Measurements from ENCODE around the gene ANO8.
"Not testable (repeated sequence)": the region's sequence is repeated elsewhere in the genome, so short reads cannot be mapped to it uniquely, and the experiment has no call there.

The ANO8 gene, protein sequence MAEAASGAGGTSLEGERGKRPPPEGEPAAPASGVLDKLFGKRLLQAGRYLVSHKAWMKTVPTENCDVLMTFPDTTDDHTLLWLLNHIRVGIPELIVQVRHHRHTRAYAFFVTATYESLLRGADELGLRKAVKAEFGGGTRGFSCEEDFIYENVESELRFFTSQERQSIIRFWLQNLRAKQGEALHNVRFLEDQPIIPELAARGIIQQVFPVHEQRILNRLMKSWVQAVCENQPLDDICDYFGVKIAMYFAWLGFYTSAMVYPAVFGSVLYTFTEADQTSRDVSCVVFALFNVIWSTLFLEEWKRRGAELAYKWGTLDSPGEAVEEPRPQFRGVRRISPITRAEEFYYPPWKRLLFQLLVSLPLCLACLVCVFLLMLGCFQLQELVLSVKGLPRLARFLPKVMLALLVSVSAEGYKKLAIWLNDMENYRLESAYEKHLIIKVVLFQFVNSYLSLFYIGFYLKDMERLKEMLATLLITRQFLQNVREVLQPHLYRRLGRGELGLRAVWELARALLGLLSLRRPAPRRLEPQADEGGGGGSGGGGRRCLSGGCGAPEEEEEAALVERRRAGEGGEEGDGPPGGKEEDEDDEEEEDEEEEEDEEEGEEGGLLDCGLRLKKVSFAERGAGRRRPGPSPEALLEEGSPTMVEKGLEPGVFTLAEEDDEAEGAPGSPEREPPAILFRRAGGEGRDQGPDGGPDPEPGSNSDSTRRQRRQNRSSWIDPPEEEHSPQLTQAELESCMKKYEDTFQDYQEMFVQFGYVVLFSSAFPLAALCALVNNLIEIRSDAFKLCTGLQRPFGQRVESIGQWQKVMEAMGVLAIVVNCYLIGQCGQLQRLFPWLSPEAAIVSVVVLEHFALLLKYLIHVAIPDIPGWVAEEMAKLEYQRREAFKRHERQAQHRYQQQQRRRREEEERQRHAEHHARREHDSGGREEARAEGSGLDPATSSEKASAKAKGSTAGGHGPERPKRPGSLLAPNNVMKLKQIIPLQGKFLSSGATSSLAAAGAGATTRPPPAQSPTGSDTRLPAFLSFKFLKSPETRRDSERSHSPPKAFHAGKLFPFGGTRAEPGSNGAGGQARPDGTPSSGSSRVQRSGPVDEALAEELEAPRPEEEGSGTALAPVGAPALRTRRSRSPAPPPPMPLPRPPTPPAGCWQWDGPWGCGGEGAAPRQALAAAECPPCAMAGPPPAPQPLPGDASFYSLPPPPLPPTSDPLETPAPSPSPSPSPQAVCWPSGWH

DNA sequence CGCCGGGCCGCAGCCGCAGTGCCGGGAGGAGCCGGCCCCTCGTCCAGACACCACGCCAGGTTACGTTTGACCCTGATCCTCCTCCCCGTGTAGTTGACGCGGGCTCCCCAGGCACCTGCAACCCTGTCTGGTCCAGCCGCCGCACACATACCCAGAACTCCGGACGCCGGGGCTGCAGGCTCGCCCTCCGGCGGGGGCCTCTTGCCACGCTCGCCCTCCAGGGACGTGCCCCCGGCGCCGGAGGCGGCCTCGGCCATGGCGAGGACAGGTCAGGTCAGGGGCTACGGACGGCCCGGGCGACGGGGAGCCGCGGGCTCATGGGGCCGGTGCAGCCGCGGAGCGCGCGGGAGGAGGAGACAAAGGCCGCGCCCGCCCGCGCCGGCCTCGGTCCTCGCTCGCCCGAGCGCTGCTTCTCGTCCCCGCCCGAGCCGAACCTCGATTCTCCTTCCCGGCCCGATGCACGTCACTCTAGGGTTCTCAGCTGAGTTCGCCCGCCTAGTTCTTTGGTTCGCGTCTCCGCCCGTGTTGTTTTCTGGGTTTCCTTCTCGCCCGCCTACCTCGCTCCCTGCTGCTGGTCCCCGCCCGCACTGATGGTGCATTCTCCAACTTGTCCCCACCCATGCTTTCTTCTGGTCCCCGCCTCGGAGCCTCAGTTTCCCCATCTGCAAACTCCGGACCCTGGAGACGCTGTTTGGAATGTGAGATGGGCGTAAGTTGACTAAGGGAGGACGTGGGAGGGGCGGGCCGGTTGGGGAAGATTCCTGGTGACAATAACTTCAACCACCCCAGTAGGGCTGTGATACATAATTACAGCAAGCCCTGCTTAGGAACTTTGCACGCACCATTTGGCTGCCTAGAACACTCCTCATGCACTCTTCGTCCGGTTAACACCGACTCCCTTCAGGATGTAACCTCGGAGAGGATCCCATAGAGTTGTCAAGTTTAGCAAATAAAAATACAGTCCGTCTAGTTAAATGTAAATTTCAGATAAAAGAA is at the start of gene ANO8:
Gene ANO8 (minus strand): TSS at position 442 of the 996 bp plus-strand sequence. CDS start 185 bp downstream, at position 257.
- DNase-seq: peak; percentile 93 to 97

DNA sequence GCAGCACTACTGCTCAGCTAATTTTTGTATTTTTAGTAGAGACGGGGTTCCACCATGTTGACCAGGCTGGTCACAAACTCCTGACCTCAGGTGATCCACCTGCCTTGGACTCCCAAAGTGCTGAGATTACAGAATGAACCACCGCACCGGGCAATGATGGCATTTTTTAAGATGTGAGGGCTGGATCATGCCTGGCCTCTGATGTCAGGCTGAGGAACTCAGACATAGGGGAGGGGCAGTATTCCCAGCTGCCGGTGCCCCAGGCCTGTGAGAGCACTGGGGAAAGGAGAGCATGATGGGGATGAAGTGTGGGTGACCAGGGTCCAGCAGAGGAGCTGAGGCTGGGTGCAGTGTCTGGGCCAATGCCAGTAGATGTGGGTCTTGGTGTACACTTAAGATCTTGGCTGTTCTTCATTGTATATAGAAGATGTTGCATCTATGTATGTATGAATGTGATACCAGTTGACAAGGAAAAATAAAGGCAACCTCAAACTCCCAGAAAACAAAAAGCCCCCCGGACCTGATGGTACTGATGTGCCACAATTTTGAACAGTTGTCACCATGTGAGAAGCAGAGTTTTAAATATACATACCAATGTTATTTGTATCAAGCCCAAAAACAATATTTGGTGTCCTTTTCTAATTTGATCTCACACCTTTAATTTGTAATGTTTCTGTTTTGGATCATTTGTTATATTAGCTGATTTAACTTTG is 45.9 kb upstream of the ANO8 start:
- no peak for DNase-seq

DNA sequence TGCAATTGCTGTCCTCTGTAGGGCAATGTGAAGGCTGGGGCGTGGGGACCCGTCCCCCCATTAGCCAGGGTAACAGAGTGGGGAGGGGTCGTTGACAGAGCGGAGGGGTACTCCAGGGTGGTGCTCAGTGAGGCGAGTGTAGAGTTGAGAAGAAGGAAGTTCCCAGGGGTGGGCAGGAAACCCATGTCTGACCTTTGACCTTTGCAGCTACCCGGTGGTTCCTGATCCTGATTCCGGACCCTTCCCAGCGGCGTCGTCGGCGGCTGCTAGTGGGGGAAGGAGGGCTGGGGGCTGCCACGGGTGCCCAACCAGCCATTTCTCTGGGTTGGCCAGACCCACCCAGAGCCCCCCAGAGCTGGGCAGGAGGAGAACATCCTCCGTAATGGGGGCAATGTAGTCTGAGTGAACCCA is 44.6 kb upstream of the ANO8 start:
- no peak for DNase-seq

DNA sequence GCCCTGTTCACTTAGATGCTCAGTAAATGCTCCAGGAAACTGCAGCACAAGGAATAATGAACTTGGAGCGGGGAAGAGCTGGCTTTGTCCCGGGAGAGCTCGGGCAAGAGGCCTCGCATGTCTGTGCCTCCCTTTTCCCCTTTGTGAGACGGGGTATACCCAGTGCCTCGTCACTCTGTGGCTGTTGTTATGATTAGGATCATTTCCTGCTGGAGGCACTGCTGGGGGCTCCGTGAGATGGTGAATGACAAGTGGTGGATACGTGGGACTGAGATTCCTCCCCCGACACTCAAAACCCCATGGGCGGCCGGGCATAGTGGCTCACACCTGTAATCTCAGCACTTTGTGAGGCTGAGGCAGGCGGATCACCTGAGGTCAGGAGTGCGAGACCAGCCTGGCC is 43.6 kb upstream of the ANO8 start:
- DNase-seq: no peak

DNA sequence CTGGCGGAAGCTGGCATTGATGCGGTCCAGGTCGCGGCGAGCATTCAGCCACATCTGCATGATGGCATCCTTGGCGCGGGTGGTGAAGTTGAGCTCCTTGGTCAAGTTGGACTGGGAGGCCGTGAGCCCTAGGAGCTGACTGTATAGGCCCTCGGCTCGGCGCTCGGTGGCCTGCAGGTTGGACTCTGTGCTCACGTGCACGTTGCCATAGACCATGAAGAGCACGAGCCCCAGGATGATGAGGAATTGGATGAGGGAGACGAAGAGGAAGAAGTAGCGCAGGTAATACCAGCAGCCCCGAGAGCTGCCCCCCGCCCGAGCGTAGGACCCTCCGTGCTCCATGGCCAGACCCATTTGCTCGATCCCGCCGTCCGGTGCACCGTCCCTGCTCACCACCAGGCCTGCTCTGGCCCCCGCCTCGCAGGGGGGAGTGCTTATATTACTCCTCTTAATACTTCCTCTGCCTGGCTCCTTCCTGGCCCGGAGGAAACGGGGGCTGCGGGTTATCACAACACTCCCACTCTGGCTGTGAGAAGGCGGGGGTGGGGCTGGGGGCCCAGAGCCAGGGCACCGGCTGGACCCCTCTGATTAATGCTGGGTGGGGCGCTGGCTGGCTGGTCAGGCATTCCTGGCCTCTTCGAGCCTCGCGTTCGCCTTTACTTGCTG is 42.4 kb upstream of the ANO8 start, which contains the start of gene PLVAP:
Gene PLVAP (minus strand): TSS at position 408 of the 666 bp plus-strand sequence. CDS start 54 bp downstream, at position 354.
- no peak for DNase-seq

DNA sequence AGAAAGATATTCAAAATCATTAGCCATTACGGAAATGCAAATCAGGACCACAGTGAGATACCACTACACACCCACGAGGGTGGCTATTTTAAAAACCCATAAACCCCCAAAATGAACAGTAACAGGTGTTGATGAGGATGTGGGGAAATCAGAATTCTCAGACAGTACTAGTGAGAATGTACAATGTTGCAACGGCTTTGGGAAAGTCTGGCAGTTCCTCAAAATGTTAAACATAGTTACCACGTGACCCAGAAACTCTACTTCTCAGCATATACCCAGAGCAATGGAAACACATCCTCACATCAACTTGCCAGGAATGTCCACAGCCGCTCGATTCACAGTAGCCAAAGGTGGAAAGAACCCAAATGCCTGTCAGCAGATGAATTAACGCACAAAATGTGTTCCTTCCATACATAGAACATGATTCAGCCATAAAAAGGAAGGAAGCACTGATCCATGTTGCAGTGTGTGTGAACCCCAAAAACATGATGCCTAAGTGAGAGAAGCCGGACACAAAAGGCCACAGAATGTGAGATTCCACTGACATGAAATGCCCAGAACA is 35.5 kb upstream of the ANO8 start:
- no peak for DNase-seq

DNA sequence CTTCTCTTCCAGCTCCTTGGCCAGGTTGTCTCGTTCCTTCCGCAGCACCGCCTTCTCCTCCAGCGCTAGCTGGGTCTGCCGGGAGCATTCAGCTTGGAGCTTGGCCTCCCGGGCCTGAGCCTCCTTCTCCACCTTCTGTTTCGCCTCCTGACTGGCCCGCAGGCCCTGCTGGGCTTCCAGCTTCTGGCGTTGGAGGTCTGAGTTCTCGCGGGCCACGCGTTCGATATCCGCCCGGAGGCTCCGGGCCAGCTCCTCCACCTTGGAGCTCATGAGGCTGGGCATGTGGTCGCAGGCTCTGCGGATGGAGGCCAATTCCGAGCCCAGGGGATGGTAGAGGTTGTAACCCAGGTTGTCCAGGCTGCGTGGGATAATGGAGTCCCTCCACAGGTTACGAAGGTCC is 30.7 kb upstream of the ANO8 start:
- DNase-seq: no peak

DNA sequence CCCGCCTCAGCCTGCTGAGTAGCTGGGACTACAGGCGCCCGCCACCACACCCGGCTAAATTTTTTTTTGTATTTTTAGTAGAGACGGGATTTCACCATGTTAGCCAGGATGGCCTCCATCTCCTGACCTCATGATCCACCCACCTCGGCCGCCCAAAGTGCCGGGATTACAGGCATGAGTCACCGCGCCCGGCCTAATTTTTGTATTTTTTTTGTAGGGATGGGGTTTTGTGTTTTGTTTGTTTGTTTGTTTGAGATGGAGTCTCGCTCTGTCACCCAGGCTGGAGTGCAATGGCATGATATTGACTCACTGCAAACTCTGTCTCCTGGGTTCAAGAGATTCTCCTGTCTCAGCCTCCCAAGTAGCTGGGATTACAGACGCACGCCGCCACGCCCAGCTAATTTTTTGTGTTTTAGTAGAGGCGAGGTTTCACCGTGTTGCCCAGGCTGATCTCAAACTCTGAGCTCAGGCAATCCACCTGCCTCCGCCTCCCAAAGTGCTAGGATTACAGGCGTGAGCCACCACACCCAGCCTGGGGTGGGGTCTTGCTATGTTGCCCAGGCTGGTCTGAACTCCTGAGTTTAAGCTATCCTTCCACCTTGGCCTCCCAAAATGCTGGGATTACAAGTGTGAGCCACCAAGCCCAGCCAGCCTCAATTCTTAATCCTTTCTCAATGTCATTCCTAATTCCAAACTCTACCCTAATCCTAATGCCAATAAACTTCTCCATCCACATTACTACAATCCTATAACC is 29.4 kb upstream of the ANO8 start:
- DNase-seq: not testable (repeated sequence)

DNA sequence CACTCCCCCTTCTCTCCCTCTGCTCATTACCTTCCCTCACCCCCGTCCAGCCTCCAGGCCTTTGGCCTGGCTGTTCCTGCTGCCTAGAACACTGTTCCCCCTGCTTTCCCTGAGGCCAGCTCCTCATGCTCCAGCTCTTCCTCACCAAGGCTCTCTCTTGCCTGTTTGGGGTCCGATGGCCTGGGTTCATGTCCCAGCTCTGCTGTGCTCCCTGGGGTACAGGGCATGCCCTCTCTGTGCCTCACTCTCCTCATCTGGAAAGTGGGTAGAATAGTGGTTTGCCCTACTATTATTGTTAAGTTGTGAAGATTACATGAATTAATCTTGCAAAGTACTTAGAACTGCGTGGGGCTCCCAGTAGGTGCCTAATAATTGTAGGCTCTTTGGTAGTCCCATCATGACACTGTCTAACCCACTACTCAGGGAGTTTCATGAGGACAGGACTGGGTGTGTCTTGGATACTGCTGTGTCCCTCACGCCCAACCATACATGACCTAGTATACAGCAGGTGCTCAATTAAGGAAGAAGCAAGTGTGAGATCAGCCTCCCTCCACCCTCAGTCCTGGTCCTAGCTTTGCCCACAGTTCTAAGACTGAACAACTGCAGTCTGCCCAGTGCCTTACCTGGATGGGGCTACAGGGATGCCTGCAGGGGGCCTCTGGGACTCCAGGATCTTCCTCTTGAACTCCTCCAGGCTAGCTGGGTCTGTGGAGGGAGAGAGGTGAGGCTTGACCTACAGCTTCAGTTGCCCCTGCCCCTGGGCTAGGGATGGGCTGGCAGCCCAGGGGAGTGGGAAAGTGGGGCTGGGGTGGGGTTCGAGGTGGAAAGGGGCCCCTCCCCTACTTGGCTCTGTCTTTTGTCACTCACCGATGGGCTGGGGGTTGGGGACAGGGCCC is 25.5 kb upstream of the ANO8 start:
- no peak for DNase-seq

DNA sequence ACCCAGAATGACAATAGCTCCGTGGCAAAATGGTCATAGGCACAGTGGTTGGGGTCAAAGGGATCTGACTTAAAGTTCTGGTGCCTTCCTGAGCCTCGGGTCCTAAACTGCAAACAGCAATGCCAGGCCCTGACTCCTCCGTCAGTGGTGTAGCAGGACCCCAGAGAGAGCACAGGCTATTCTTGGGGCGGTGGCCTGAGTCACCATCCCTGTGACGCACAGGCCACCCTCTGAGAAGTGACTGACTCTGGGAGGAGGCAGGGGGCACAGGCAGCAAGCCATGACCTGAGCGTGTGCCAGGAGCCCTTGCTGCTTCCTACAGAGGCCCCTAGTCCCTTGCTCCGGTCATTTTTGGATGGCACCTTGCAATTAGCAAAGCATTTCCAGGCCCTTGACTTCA is 23.7 kb upstream of the ANO8 start:
- no peak for DNase-seq

DNA sequence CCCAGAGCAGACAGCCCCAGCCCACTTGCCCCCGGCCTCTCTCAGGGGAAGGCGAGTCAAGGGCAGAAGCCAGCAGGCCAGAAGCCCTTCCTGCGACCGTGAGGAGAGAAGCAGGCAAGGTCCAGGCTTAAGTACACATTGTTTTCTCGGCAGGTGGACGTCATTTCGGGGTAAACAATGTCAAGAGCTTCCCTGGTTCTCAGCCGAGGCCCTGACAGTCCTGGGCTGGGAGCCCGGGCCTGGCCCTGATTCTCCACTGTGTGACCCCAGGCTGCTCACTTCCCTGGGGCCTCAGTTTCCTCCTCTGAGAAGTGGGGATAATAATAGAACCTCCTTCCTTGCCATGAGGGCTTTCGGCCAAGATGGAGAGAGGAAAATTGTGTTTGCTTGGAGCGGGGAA is 23.1 kb upstream of the ANO8 start:
- no peak for DNase-seq

DNA sequence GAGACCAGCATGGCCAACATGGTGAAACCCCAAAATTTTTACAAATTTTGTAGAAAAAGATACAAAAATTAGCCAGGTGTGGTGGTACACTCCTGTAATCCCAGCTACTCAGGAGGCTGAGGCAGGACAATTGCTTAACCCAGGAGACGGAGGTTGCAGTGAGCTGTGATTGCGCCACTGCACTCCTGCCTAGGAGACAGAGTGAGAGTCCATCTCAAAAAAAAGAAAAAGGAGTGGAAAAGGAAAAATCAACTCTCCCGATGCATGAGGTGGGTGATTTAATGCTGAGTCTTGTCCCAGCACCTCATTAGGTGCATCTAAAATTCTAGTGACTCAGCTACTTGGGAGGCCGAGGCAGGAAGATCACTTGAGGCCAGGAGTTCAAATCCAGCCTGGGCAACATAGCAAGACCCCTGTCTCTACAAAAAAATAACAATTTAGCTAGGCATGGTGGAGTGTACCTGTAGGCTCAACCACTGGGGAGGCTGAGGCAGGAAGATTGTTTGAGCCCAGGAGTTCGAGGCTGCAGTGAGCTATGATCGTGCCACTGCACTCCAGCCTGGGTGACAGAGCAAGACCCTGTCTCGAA is 22.5 kb upstream of the ANO8 start:
- DNase-seq: no peak

DNA sequence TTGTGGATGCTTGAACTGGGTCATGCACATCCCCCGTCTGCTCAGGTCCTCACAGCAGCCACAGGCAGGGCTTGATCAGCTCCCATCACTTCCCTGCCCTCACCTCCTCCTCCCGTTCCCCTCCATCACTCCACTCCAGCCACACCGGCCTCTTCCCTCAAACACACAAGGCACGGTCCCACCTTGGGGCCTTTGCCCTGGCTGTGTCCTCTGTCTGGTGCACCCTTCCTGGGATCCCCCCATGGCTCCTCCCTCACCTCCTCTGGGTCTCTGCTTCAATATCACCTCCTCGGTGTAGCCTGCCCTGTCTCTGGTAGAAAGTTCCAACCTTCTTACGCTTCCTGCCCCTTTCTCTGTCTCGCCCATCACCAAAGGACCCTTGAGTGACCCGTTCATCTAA is 18.7 kb upstream of the ANO8 start:
- DNase-seq: no peak

DNA sequence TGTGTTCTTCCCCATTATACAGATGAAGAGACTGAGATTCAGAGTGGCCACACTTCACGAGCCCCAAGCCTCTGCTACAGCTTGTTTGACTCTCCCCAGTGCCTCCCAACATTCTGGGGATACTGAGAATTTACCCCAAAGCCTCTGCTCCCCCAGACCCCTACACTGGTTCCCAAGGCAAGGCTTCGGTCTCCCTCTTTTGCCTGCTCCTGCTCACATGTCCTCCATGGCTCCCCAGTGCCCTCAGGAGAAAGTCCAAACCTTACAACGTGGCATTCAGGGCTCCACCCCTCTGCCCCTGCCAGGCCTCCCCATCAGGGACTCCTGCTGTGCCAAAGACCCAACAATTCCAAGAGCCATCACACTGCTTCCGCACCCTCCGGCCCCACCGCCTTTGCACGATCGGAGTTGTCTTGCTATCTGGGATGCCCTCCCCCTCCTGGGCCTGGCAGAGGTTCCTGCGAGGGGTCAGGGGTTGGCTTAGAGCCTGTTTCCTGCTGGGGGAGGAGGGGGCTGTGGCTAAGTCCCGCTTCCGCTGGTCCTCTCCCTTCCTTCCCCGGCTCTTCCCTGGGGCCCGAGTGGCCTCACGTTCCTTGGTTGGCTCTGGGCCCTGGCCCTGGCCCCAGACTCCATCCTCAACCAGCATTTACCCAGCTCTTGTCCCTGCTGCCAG is 18.1 kb upstream of the ANO8 start:
- DNase-seq: no peak

DNA sequence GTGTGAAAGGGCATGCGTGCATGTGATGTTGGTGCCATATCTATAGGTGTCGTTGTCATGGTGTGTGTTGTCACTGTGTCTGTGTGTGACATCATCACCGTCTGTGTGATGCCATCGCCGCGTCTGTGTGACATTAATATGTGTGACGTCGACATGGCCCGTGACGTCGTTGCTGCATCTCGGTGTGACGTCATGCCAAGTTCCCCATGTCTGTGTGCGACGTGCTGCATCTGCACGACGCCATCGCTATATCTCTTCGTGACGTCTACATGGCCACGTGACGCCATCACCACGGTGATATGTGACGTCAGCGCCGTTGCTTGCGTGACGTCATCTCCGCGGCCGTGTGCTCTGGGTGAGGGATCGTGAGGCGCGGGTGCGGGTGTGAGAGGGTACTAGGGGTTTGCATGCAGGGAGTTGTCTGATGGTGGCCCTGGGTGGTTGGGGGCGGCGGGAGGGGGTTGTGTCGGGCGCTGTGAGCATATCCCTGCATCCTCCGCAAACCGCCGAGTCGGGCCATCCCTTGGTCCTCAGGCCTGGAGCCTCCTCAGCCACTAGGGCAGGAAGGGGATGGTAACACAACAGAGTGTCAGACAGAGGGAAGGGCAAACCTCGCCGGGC is 17.3 kb upstream of the ANO8 start:
- DNase-seq: no peak

DNA sequence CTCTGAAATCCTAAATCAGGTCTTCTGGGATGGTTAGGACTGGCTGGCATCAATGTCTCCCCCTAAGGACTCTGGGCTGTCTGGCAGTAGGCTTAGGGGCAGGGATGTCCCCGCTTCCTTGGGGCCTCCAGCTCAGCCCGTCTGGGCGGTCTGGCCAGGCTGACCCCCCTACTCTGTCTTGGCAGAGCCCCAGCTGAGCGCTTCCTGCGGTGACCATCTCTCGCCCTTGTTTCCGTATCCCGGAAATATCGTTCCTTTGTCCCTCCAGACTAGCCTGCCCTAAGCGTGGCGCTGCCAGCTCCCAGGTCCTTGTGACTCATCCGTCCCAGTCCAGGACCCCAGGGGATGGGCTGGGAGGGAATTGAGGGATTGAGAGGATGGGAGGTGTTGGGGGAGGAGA is 14.0 kb upstream of the ANO8 start:
- no peak for DNase-seq

DNA sequence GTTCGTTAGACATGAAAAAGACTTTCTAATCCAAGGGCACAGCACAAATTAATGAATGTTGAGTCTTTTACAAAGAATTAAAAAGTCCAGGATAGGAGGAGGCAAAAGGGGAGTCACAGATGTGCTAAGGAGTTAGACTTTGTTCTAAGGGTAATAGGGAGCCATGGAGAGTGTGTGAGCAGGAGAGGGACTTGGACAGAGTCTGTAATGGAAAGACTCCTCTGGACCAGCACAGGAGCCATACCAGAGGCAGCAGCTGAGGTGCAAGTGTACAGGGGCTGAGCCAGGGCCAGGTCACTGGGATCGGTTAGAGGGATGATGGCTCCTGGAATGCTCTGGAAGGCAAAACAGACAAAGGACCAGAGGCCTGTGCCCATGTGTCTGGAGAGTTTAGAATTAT is 13.2 kb upstream of the ANO8 start:
- DNase-seq: no peak

All from stimulated activated CD4-positive, alpha-beta T cell treated with anti-CD3 and anti-CD28 coated beads, Interleukin-2, amount 100 ng/mL, for 48 hours (primary cell).